ENCODE measurements around the gene HLCS.

The HLCS gene

GRCh38 chr21:36780861-36781260 lies 185.6 kb downstream of the HLCS start:
- no peak for DNase-seq (ENCODE audit: low read depth, low spot score)

- no peak for DNase-seq (ENCODE audit: low read depth, low spot score)
Measured at GRCh38 chr21:36776981-36777617, 189.4 kb downstream of the HLCS start.

- no peak for DNase-seq (ENCODE audit: low read depth, low spot score)
Measured at GRCh38 chr21:36773995-36774394, 192.5 kb downstream of the HLCS start.

GRCh38 chr21:36773117-36773516 lies 193.4 kb downstream of the HLCS start:
- DNase-seq (ENCODE audit: low read depth, low spot score), result no peak

- no peak for DNase-seq (ENCODE audit: low read depth, low spot score)
Measured at GRCh38 chr21:36769051-36769839, 197.2 kb downstream of the HLCS start.

GRCh38 chr21:36768496-36768895 lies 198.0 kb downstream of the HLCS start:
- no peak for DNase-seq (ENCODE audit: low read depth, low spot score)

GRCh38 chr21:36767096-36767495 lies 199.4 kb downstream of the HLCS start:
- no peak for DNase-seq (ENCODE audit: low read depth, low spot score)

- DNase-seq (ENCODE audit: low read depth, low spot score), result no peak
Measured at GRCh38 chr21:36766511-36766910, 200.0 kb downstream of the HLCS start.

- DNase-seq (ENCODE audit: low read depth, low spot score), result no peak
Measured at GRCh38 chr21:36765229-36765628, 201.2 kb downstream of the HLCS start.

- no peak for DNase-seq (ENCODE audit: low read depth, low spot score)
Measured at GRCh38 chr21:36763305-36763704, 203.2 kb downstream of the HLCS start.

GRCh38 chr21:36762642-36763041 lies 203.8 kb downstream of the HLCS start:
- no peak for DNase-seq (ENCODE audit: low read depth, low spot score)

- DNase-seq (ENCODE audit: low read depth, low spot score), result no peak
Measured at GRCh38 chr21:36761685-36762084, 204.8 kb downstream of the HLCS start.

GRCh38 chr21:36759348-36760083 lies 207.0 kb downstream of the HLCS start:
- DNase-seq (ENCODE audit: low read depth, low spot score), result no peak

GRCh38 chr21:36757196-36757595 lies 209.3 kb downstream of the HLCS start:
- DNase-seq (ENCODE audit: low read depth, low spot score), result no peak

- no peak for DNase-seq (ENCODE audit: low read depth, low spot score)
Measured at GRCh38 chr21:36756527-36756926, 209.9 kb downstream of the HLCS start.

GRCh38 chr21:36754241-36754898 lies 212.1 kb downstream of the HLCS start:
- no peak for DNase-seq (ENCODE audit: low read depth, low spot score)

GRCh38 chr21:36753556-36753955 lies 212.9 kb downstream of the HLCS start:
- DNase-seq (ENCODE audit: low read depth, low spot score), result no peak

GRCh38 chr21:36751383-36751782 lies 215.1 kb downstream of the HLCS start:
- no peak for DNase-seq (ENCODE audit: low read depth, low spot score)

- no peak for DNase-seq (ENCODE audit: low read depth, low spot score)
Measured at GRCh38 chr21:36750576-36750959, 215.9 kb downstream of the HLCS start.

GRCh38 chr21:36749935-36750575 lies 216.4 kb downstream of the HLCS start:
- DNase-seq (ENCODE audit: low read depth, low spot score), result no peak

- DNase-seq (ENCODE audit: low read depth, low spot score), result no peak
Measured at GRCh38 chr21:36747815-36748383, 218.6 kb downstream of the HLCS start.
